ENCODE results near the gene TSPAN7. TPM values are rescaled to one million over a fixed set of nuclear protein-coding genes. Genes with fewer than 3 reads are reported as not detected.
A peak's percentile ranks its signal among the peaks of the same experiment; 100 is the strongest.

The TSPAN7 gene
- total RNA-seq, 1 donor from 2014 or later: 3.5 TPM

- Histone ChIP-seq H3K9ac (ENCODE audit: low read length) (no peak overlapping the region), H3K4me2 (ENCODE audit: low read length) (no peak overlapping the region), H3K9me3 (ENCODE audit: insufficient read depth, low read depth, low read length) (no peaks in the 10 kb centered on the region), H4K20me1 (ENCODE audit: insufficient read depth, low read length) (no peaks in the 10 kb centered on the region), H3K4me1 (ENCODE audit: insufficient read depth, low read length) (no peaks in the 10 kb centered on the region), H3K4me3 (ENCODE audit: insufficient read depth, low read depth, low read length) (no peak overlapping the region), H3K36me3 (ENCODE audit: insufficient read depth, low read length) (no peaks in the 10 kb centered on the region), H2AFZ (ENCODE audit: low read depth, low read length) (no peak overlapping the region), H3K79me2 (ENCODE audit: insufficient read depth, low read length) (no peaks in the 10 kb centered on the region), H3K27me3 (ENCODE audit: insufficient read depth, low read length) (no peaks in the 10 kb centered on the region), H3K27ac (ENCODE audit: low read depth, low read length) (no peak overlapping the region)
- Mint-ChIP-seq H3K27ac (ENCODE audit: unreplicated experiment) (no peak overlapping the region), H3K27me3 (ENCODE audit: low read depth, unreplicated experiment) (peaks cover 8% of the 10 kb centered on the region), H3K4me1 (ENCODE audit: low read depth, unreplicated experiment) (no peaks in the 10 kb centered on the region), H3K36me3 (ENCODE audit: low read depth, unreplicated experiment) (no peaks in the 10 kb centered on the region), H3K9me3 (ENCODE audit: unreplicated experiment) (no peaks in the 10 kb centered on the region), H3K4me3 (ENCODE audit: unreplicated experiment) (no peak overlapping the region)
- DNase-seq (ENCODE audit: low read depth) (no peak), FAIRE-seq (no peak)
- TF ChIP-seq CTCF (IDR thresholded peaks at IDR 0.05; ENCODE audit: insufficient read depth, low read depth, low read length): no peak
- TF ChIP-seq EZH2 (IDR thresholded peaks at IDR 0.05; ENCODE audit: insufficient read depth, low read length): no peak
Observed at GRCh38 chrX:38616904-38617303, 55.6 kb downstream of the TSPAN7 start.

GRCh38 chrX:38618180-38618579 is 56.8 kb downstream of the TSPAN7 start:
- FAIRE-seq: peak; percentile 71
- DNase-seq (ENCODE audit: low read depth): no peak
- no peaks in the 10 kb centered on the region for H4K20me1 ChIP-seq (ENCODE audit: insufficient read depth, low read length)
- no peaks in the 10 kb centered on the region for H3K79me2 ChIP-seq (ENCODE audit: insufficient read depth, low read length)
- no peak overlapping the region for H3K9ac ChIP-seq (ENCODE audit: low read length)
- H3K4me3 ChIP-seq (ENCODE audit: insufficient read depth, low read depth, low read length): no peak overlapping the region
- Mint-ChIP-seq H3K4me3 (ENCODE audit: unreplicated experiment) (no peak overlapping the region), H3K27me3 (ENCODE audit: low read depth, unreplicated experiment) (peaks cover 11% of the 10 kb centered on the region), H3K27ac (ENCODE audit: unreplicated experiment) (no peak overlapping the region), H3K9me3 (ENCODE audit: unreplicated experiment) (no peaks in the 10 kb centered on the region), H3K36me3 (ENCODE audit: low read depth, unreplicated experiment) (no peaks in the 10 kb centered on the region), H3K4me1 (ENCODE audit: low read depth, unreplicated experiment) (no peaks in the 10 kb centered on the region)
- H3K9me3 ChIP-seq (ENCODE audit: insufficient read depth, low read depth, low read length): no peaks in the 10 kb centered on the region
- no peak overlapping the region for H2AFZ ChIP-seq (ENCODE audit: low read depth, low read length)
- no peaks in the 10 kb centered on the region for H3K4me1 ChIP-seq (ENCODE audit: insufficient read depth, low read length)
- H3K36me3 ChIP-seq (ENCODE audit: insufficient read depth, low read length): no peaks in the 10 kb centered on the region
- no peak overlapping the region for H3K4me2 ChIP-seq (ENCODE audit: low read length)
- no peaks in the 10 kb centered on the region for H3K27me3 ChIP-seq (ENCODE audit: insufficient read depth, low read length)
- no peak overlapping the region for H3K27ac ChIP-seq (ENCODE audit: low read depth, low read length)
- TF ChIP-seq CTCF (IDR thresholded peaks at IDR 0.05; ENCODE audit: insufficient read depth, low read depth, low read length): no peak
- TF ChIP-seq EZH2 (IDR thresholded peaks at IDR 0.05; ENCODE audit: insufficient read depth, low read length): no peak

GRCh38 chrX:38620623-38621022 is 59.3 kb downstream of the TSPAN7 start:
- Histone ChIP-seq H3K27ac (ENCODE audit: low read depth, low read length) (no peak overlapping the region), H3K36me3 (ENCODE audit: insufficient read depth, low read length) (no peaks in the 10 kb centered on the region), H3K4me3 (ENCODE audit: insufficient read depth, low read depth, low read length) (no peak overlapping the region), H2AFZ (ENCODE audit: low read depth, low read length) (no peak overlapping the region), H4K20me1 (ENCODE audit: insufficient read depth, low read length) (no peaks in the 10 kb centered on the region), H3K9me3 (ENCODE audit: insufficient read depth, low read depth, low read length) (no peaks in the 10 kb centered on the region), H3K4me2 (ENCODE audit: low read length) (no peak overlapping the region), H3K27me3 (ENCODE audit: insufficient read depth, low read length) (no peaks in the 10 kb centered on the region), H3K9ac (ENCODE audit: low read length) (no peak overlapping the region), H3K4me1 (ENCODE audit: insufficient read depth, low read length) (no peaks in the 10 kb centered on the region), H3K79me2 (ENCODE audit: insufficient read depth, low read length) (no peaks in the 10 kb centered on the region)
- H3K4me3 Mint-ChIP-seq (ENCODE audit: unreplicated experiment): no peak overlapping the region
- H3K4me1 Mint-ChIP-seq (ENCODE audit: low read depth, unreplicated experiment): no peaks in the 10 kb centered on the region
- DNase-seq (ENCODE audit: low read depth) (no peak), FAIRE-seq (no peak)
- TF ChIP-seq EZH2 (IDR thresholded peaks at IDR 0.05; ENCODE audit: insufficient read depth, low read length): no peak
- no peak for TF ChIP-seq CTCF (IDR thresholded peaks at IDR 0.05; ENCODE audit: insufficient read depth, low read depth, low read length)
- no peak overlapping the region for H3K27ac Mint-ChIP-seq (ENCODE audit: unreplicated experiment)
- no peaks in the 10 kb centered on the region for H3K9me3 Mint-ChIP-seq (ENCODE audit: unreplicated experiment)
- H3K36me3 Mint-ChIP-seq (ENCODE audit: low read depth, unreplicated experiment): no peaks in the 10 kb centered on the region
- H3K27me3 Mint-ChIP-seq (ENCODE audit: low read depth, unreplicated experiment): peaks cover 13% of the 10 kb centered on the region

Measured in astrocyte (in vitro differentiated cells and primary cell).